Gastroesophageal sphincter (tissue), 4 donors: ENCODE data around the gene AOX1. TPM values are rescaled to one million over a fixed set of nuclear protein-coding genes. Genes with fewer than 3 reads are reported as not detected.

Experiments
- ATAC-seq: fragments of 150-250 bp; one replicate; pipeline ENCODE4 v1.9.1; 2016; ENCODE audit warnings: mild to moderate bottlenecking, moderate library complexity
- H3K27ac ChIP-seq, 4 donors: fragments of 200-600 bp; sonication (generic) in 3 of 4; 1 replicate in 3 of 4; 2 replicates in 1 of 4; pipeline ENCODE4 v1.5.1; 2016 to 2019
- H3K27me3 ChIP-seq: fragments of 200-600 bp; sonication (generic); one replicate; pipeline ENCODE4 v1.5.1; 2019
- H3K36me3 ChIP-seq, 2 donors: fragments of 200-600 bp; sonication (generic); one replicate each; pipeline ENCODE4 v1.5.1; 2019; ENCODE audit warnings: control low read depth in 1 of 2
- H3K4me1 ChIP-seq, 3 donors: fragments of 200-600 bp; sonication (generic); 1 replicate in 2 of 3; 2 replicates in 1 of 3; pipeline ENCODE4 v1.5.1; 2016 to 2019; ENCODE audit warnings: control low read depth in 2 of 3
- H3K4me3 ChIP-seq, 2 donors: fragments of 200-600 bp; sonication (generic); one replicate each; pipeline ENCODE4 v1.5.1; 2019; ENCODE audit warnings: mild to moderate bottlenecking in 1 of 2, moderate library complexity in 1 of 2
- H3K9me3 ChIP-seq, 3 donors: fragments of 200-600 bp; sonication (generic); one replicate each; pipeline ENCODE4 v1.5.1; 2017 to 2019; ENCODE audit warnings: control low read depth in 2 of 3
- EP300 ChIP-seq: sonication (generic); formaldehyde crosslinking; IDR thresholded peaks from one replicate; pipeline ENCODE4 v1.6.1; 2017; ENCODE audit warnings: antibody characterized with exemption, mild to moderate bottlenecking
- POLR2A ChIP-seq, 2 donors: fragments of 450-650 bp; IDR thresholded peaks; one replicate each; pipeline ENCODE4 v1.6.1; 2017; ENCODE audit warnings: antibody characterized with exemption in 2 of 2, mild to moderate bottlenecking in 2 of 2, moderate library complexity in 1 of 2
- POLR2AphosphoS5 ChIP-seq: sonication (generic); formaldehyde crosslinking; IDR thresholded peaks from one replicate; pipeline ENCODE4 v1.6.1; 2017; ENCODE audit warnings: antibody characterized with exemption
- WGBS, 2 donors: methylation state at CpG; one replicate each; pipeline ENCODE4 v1.1.5; 2018; ENCODE audit warnings: low coverage in 1 of 2; 5-methylcytosine and 5-hydroxymethylcytosine counted together
- total RNA-seq, 4 donors: library from RNA; depleted of rRNA; stranded (reverse); fragments of >200 nt; gene quantifications; one replicate each; pipeline ENCODE4 v1.1.0, GENCODE V29; 2016
- TF ChIP-seq, protein P1 (sequence below), 4 experiments: fragments of 200-600 bp in 2 of 4; fragments of 450-650 bp in 2 of 4; sonication (generic) in 1 of 4; IDR thresholded peaks; one replicate each; pipeline ENCODE4 v1.5.1; 2017 to 2019; ENCODE audit warnings: antibody characterized with exemption in 4 of 4, mild to moderate bottlenecking in 2 of 4, moderate library complexity in 2 of 4

Gene AOX1
- total RNA-seq, 4 donors from 2014 or later = 36.7 to 125 (median 85.6) TPM

DNA sequence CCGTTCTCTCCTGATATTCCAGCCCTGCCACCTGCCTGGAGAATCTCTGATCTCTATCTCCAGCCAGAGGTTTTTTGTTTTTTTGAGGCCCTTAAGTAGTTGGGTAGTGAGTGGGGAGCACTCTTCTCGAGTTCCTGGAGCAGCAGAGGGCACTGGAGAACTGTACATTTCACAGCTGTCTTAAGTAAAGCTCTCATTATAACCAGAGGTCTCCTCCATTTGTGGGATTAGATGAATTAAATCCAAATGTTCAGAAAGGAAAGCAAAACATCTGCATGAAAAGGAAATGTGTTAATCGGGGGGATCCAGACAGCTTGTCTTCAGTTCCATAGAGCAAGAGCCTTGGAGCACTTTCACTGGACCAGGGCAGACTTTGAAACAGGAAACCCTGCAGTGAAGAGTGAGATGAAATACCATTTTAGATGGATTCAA is 32.8 kb downstream of the AOX1 start:
- peaks cover 0 to 32% of the 10 kb centered on the region in 2 donors for H3K36me3 ChIP-seq
- 43 to 54% methylated on average over 3 of the region's 3 CpGs for WGBS, 2 donors
- no peak for ATAC-seq
- H3K27ac ChIP-seq = no peak overlapping the region
- no peaks in the 10 kb centered on the region for H3K9me3 ChIP-seq
- no peaks in the 10 kb centered on the region for H3K27me3 ChIP-seq
- peaks cover 0 to 13% (median 0%) of the 10 kb centered on the region in 3 donors for H3K4me1 ChIP-seq
- TF ChIP-seq POLR2AphosphoS5 = no peak
- TF ChIP-seq, protein P1, sequence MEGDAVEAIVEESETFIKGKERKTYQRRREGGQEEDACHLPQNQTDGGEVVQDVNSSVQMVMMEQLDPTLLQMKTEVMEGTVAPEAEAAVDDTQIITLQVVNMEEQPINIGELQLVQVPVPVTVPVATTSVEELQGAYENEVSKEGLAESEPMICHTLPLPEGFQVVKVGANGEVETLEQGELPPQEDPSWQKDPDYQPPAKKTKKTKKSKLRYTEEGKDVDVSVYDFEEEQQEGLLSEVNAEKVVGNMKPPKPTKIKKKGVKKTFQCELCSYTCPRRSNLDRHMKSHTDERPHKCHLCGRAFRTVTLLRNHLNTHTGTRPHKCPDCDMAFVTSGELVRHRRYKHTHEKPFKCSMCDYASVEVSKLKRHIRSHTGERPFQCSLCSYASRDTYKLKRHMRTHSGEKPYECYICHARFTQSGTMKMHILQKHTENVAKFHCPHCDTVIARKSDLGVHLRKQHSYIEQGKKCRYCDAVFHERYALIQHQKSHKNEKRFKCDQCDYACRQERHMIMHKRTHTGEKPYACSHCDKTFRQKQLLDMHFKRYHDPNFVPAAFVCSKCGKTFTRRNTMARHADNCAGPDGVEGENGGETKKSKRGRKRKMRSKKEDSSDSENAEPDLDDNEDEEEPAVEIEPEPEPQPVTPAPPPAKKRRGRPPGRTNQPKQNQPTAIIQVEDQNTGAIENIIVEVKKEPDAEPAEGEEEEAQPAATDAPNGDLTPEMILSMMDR (IDR thresholded peaks at IDR 0.05) = peak in 1 of 4 experiments; percentile 7
- no peak for TF ChIP-seq EP300
- H3K4me3 ChIP-seq = no peak overlapping the region

DNA sequence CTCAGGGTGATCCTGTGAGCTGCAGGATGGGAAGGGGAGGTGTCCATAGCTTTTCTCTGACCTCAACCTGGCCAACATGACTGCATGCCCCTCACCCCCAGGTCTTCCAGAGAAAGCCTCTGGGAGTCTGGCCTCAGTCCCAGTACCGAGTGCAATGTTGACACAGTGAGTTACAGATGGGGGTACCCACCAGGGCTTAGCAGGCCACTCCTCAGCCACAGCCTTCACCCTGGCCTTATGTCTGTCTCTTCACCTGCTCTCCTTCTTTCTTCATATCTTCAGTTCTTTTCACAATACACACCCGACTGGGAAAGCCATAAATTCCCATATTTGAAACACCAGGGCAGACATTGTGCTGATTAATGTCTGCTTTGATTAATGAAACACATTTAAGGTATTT is 33.5 kb downstream of the AOX1 start:
- Histone ChIP-seq H3K9me3 (no peaks in the 10 kb centered on the region), H3K27me3 (no peaks in the 10 kb centered on the region), H3K4me1 (peaks cover 0 to 13% (median 0%) of the 10 kb centered on the region in 3 donors), H3K27ac (no peak overlapping the region), H3K4me3 (no peak overlapping the region), H3K36me3 (peaks cover 0 to 32% of the 10 kb centered on the region in 2 donors)
- WGBS, 2 donors = 40% methylated on average over 2 of the region's 2 CpGs
- no peak for TF ChIP-seq EP300
- no peak for TF ChIP-seq POLR2A (IDR thresholded peaks at IDR 0.05)
- TF ChIP-seq, protein P1 (IDR thresholded peaks at IDR 0.05) = no peak
- no peak for TF ChIP-seq POLR2AphosphoS5
- ATAC-seq = no peak

DNA sequence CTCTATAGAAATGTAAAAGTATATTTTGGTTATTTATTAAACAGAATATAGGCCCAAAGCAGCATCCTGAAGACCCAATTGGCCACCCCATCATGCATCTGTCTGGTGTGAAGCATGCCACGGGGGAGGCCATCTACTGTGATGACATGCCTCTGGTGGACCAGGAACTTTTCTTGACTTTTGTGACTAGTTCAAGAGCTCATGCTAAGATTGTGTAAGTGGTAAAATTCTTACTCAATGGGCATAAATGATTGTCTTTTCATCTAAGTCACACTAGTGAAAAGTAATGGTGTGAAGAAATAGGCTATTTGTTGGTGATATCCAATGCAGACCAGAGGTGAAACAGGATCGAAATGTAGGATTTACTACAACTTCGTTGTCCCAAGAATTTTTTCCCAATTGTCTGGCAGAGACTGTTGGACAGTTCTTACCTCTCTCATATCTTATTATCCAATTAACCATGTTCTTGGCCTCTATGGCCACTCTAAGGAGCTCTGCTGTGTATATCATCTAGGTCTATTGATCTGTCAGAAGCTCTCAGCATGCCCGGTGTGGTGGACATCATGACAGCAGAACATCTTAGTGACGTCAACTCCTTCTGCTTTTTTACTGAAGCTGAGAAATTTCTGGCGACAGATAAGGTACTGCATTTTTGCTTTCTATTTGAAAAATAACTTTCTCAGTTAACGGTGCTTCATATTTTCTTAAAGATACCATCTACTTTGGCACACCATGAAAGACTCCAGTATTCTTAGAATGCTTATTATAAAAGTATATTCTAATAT is 35.0 kb downstream of the AOX1 start:
- 85 to 90% methylated on average over 7 of the region's 7 CpGs for WGBS, 2 donors
- H3K27me3 ChIP-seq = no peaks in the 10 kb centered on the region

DNA sequence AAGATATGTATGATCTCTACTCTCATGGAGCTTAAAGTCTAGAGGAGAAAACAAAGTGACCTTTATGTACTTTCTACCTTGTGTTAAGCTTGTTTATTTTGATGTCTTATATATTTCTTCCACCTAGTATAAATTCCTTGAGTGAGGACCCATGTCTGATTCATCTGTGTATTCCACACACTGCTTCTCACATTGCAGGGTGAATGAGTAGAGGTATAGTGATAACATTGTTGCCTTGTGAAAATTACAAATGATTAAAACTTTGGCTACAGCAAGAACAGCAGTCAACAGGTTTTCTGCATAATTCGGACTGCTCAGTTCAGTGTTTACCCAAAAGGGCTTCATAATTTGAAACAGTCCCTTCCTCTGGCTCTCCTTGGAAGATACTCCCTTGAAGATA is 36.3 kb downstream of the AOX1 start:
- Histone ChIP-seq H3K27ac (no peak overlapping the region), H3K4me1 (peaks cover 0 to 13% (median 0%) of the 10 kb centered on the region in 3 donors), H3K9me3 (no peaks in the 10 kb centered on the region), H3K4me3 (no peak overlapping the region), H3K36me3 (peaks cover 0 to 42% of the 10 kb centered on the region in 2 donors), H3K27me3 (no peaks in the 10 kb centered on the region)
- WGBS, 2 donors = 60 to 88% methylated on average over 1 of the region's 1 CpG
- TF ChIP-seq POLR2AphosphoS5 (no peak), EP300 (no peak), POLR2A (IDR thresholded peaks at IDR 0.05) (no peak)
- TF ChIP-seq, protein P1 (IDR thresholded peaks at IDR 0.05) = no peak
- ATAC-seq = no peak

More for the DNA sequence above, 35.0 kb downstream of the AOX1 start:
- Histone ChIP-seq H3K9me3 (no peaks in the 10 kb centered on the region), H3K36me3 (peaks cover 0 to 31% of the 10 kb centered on the region in 2 donors), H3K4me3 (no peak overlapping the region), H3K27ac (no peak overlapping the region), H3K4me1 (peaks cover 0 to 13% (median 0%) of the 10 kb centered on the region in 3 donors)
- no peak for ATAC-seq
- TF ChIP-seq, protein P1 (IDR thresholded peaks at IDR 0.05) = no peak
- no peak for TF ChIP-seq POLR2AphosphoS5
- no peak for TF ChIP-seq EP300
- no peak for TF ChIP-seq POLR2A (IDR thresholded peaks at IDR 0.05)

DNA sequence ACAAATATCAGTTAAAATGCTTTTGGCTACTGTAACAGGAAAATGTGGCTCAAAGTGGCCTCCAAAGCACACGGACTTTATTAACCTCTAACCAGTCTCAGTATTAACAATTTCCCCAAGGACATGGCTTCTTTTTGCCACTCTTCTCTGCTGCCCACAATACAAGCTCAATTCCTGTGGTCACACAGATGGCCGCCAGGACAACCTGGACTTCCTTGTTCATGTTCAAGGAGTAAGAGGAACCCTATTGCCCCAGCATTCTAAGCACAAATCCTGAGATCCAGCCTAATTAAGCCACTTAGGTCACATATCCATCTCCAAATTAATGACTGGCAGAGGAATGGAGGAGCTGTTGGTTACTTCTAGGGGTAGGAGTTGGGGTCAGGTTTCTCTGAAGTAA is 38.2 kb downstream of the AOX1 start:
- H3K4me1 ChIP-seq = peaks cover 0 to 2% (median 0%) of the 10 kb centered on the region in 3 donors
- no peaks in the 10 kb centered on the region for H3K9me3 ChIP-seq
- TF ChIP-seq EP300 (no peak), POLR2AphosphoS5 (no peak), POLR2A (IDR thresholded peaks at IDR 0.05) (no peak)
- TF ChIP-seq, protein P1 (IDR thresholded peaks at IDR 0.05) = no peak
- no peak for ATAC-seq
- peaks cover 0 to 56% of the 10 kb centered on the region in 2 donors for H3K36me3 ChIP-seq
- 75 to 95% methylated on average over 2 of the region's 2 CpGs for WGBS, 2 donors
- no peak overlapping the region for H3K4me3 ChIP-seq
- no peak overlapping the region for H3K27ac ChIP-seq
- no peaks in the 10 kb centered on the region for H3K27me3 ChIP-seq
